Keratinocyte (primary cell): ENCODE measurements around the gene SLC39A5. TPM values are rescaled to one million over a fixed set of nuclear protein-coding genes. Genes with fewer than 3 reads are reported as not detected.
A peak's percentile ranks its signal among the peaks of the same experiment; 100 is the strongest.

Experiments
- DNase-seq: peaks from one replicate; pipeline ENCODE4 v3.0.0-alpha.2; 2011; ENCODE audit warnings: low read depth, missing footprints, low spot score
- FAIRE-seq: peaks from 2 replicates; lab custom pipeline; 2011; peaks lifted over from hg19 to GRCh38; lab: Jason Lieb, UNC
- H2AFZ ChIP-seq: 2 replicates; pipeline ENCODE4 v1.6.0; 2012; ENCODE audit warnings: low read length, control low read depth, inconsistent platforms; ENCODE audit not compliant: control insufficient read depth
- H3K27ac ChIP-seq: 2 replicates; pipeline ENCODE4 v1.5.1; 2011; ENCODE audit warnings: low read length; ENCODE audit not compliant: control insufficient read depth, insufficient read depth
- H3K27me3 ChIP-seq: 3 replicates; pipeline ENCODE4 v1.6.0; 2011; ENCODE audit warnings: low read length; ENCODE audit not compliant: control insufficient read depth, insufficient read depth; ENCODE audit errors: extremely low read depth
- H3K36me3 ChIP-seq, 2 experiments: 2 replicates in 1 of 2; 3 replicates in 1 of 2; pipeline ENCODE4 v1.5.1; 2011; ENCODE audit warnings: low read length in 2 of 2, mild to moderate bottlenecking in 1 of 2; ENCODE audit not compliant: control insufficient read depth in 2 of 2, insufficient read depth in 2 of 2; ENCODE audit errors: extremely low read depth in 1 of 2
- H3K4me1 ChIP-seq: 3 replicates; pipeline ENCODE4 v1.5.1; 2011; ENCODE audit warnings: low read length; ENCODE audit not compliant: control insufficient read depth, insufficient read depth; ENCODE audit errors: extremely low read depth
- H3K4me2 ChIP-seq: 3 replicates; pipeline ENCODE4 v1.6.0; 2011; ENCODE audit warnings: low read depth, low read length; ENCODE audit not compliant: control insufficient read depth, insufficient read depth; ENCODE audit errors: extremely low read depth
- H3K4me3 ChIP-seq, 3 experiments: fragments of 200-600 bp in 1 of 3; sonication (generic) in 1 of 3; 2 replicates in 2 of 3; 3 replicates in 1 of 3; pipeline ENCODE4 v1.5.1; 2011 to 2016; ENCODE audit warnings: low read length in 3 of 3, mild to moderate bottlenecking in 3 of 3, control low read depth in 2 of 3, inconsistent platforms in 1 of 3, low read depth in 1 of 3, mixed read lengths in 1 of 3, mixed run types in 1 of 3, moderate library complexity in 1 of 3; ENCODE audit not compliant: control insufficient read depth in 2 of 3, insufficient read depth in 2 of 3; ENCODE audit errors: extremely low read depth in 1 of 3
- H3K79me2 ChIP-seq: 2 replicates; pipeline ENCODE4 v1.6.0; 2012; ENCODE audit warnings: low read length; ENCODE audit not compliant: control insufficient read depth, insufficient read depth
- H3K9ac ChIP-seq: 3 replicates; pipeline ENCODE4 v1.6.0; 2011; ENCODE audit warnings: low read length; ENCODE audit not compliant: control insufficient read depth, insufficient read depth; ENCODE audit errors: extremely low read depth
- H3K9me1 ChIP-seq: 3 replicates; pipeline ENCODE4 v1.6.0; 2011; ENCODE audit warnings: low read length; ENCODE audit not compliant: control insufficient read depth, insufficient read depth; ENCODE audit errors: extremely low read depth
- H3K9me3 ChIP-seq: 2 replicates; pipeline ENCODE4 v1.5.1; 2012; ENCODE audit warnings: low read depth, low read length; ENCODE audit not compliant: control insufficient read depth
- H4K20me1 ChIP-seq: 3 replicates; pipeline ENCODE4 v1.6.0; 2011; ENCODE audit warnings: low read length; ENCODE audit not compliant: control insufficient read depth, insufficient read depth; ENCODE audit errors: extremely low read depth
- CTCF ChIP-seq, 3 experiments: IDR thresholded peaks in 1 of 3; conservative IDR thresholded peaks in 1 of 3; optimal IDR thresholded peaks in 1 of 3; 2 replicates in 2 of 3; 3 replicates in 1 of 3; pipeline versions ENCODE3 to v1.5.1; 2011; ENCODE audit warnings: low read length in 3 of 3, mild to moderate bottlenecking in 3 of 3, moderate library complexity in 2 of 3, control low read depth in 1 of 3, inconsistent platforms in 1 of 3; ENCODE audit not compliant: insufficient read depth in 2 of 3; ENCODE audit errors: extremely low read depth in 1 of 3
- EZH2 ChIP-seq: IDR thresholded peaks from one replicate; pipeline ENCODE4 v1.6.1; 2012; ENCODE audit warnings: inconsistent platforms, mild to moderate bottlenecking, low read length, moderate library complexity
- dilution Hi-C: fragments of 300-500 bp; cut with MboI; formaldehyde crosslinking; loops from one replicate; pipeline ENCODE4 v1.7.0; 2020; ENCODE audit warnings: low sequenced_read_pairs; ENCODE audit not compliant: extremely low pct_ligation_motif_present
- polyA plus RNA-seq, 5 experiments: library from polyadenylated mRNA; depleted of rRNA in 3 of 5; stranded (reverse) in 3 of 5; stranded (forward) in 1 of 5; unstranded in 1 of 5; fragments of >200 nt; gene quantifications; 1 replicate in 1 of 5; 2 replicates in 3 of 5; 3 replicates in 1 of 5; pipeline versions ENCODE4 v1.2.1 to v1.2.3, GENCODE V29; 2011 to 2012; ENCODE audit warnings: missing spikeins in 2 of 5, low read depth in 1 of 5, low replicate concordance in 1 of 5

The SLC39A5 gene
- polyA plus RNA-seq, 1 donor (not counting 4 experiments of a cell fraction or from before 2014, with no cell fraction given): not detected

DNA sequence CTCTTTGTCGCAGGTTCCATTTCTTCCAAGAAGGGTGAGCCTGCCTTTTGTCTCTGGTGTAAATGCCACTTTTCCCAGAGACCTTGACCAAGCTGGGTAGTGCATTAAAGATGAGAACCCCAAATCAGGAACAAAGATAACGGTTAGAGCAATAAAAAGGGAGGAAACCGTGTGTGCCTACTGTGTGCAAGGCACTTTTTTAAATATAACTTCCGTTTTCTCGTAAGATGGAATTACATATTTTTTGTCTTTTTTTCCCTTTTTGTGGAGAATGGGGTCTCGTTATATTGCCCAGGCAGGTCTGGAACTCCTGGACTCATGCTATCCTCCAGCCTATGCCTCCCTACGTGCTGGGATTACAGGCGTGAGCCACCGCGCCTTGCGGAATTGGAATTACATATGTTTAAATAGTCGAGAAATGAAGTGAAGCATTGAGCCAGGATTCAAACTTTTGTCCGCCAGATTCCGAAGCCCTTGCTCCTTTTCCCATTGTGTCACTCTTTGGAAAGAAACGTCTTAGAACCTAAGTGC is 6.2 kb upstream of the SLC39A5 start:
- H3K4me1 ChIP-seq: peaks cover 24% of the 10 kb centered on the region
- no peak for DNase-seq
- H3K9me3 ChIP-seq: no peaks in the 10 kb centered on the region
- peak overlapping the region; percentile 49 for H3K27ac ChIP-seq
- H3K9me1 ChIP-seq: no peaks in the 10 kb centered on the region
- peak overlapping the region; percentile 95 for H3K4me2 ChIP-seq
- H2AFZ ChIP-seq: peak overlapping the region; percentile 94
- H3K4me3 ChIP-seq: peak overlapping the region; percentile 44 to 87 (median 55)
- no peak for TF ChIP-seq CTCF (optimal IDR thresholded peaks at IDR 0.05 in 1 of 3, IDR thresholded peaks at IDR 0.05 in 1 of 3, conservative IDR thresholded peaks at IDR 0.05 in 1 of 3; ENCODE audit: extremely low read depth in 1 of 3, insufficient read depth in 2 of 3, low read length in 3 of 3)
- TF ChIP-seq EZH2: no peak
- no peaks in the 10 kb centered on the region for H4K20me1 ChIP-seq
- H3K9ac ChIP-seq: peak overlapping the region; percentile 60
- no peaks in the 10 kb centered on the region for H3K27me3 ChIP-seq
- H3K79me2 ChIP-seq: peaks cover 26% of the 10 kb centered on the region
- dilution Hi-C loops: no loop called here
- FAIRE-seq: no peak
- peaks cover 0 to 4% of the 10 kb centered on the region in 2 experiments for H3K36me3 ChIP-seq

- Histone ChIP-seq H3K4me1 (peaks cover 24% of the 10 kb centered on the region), H3K9me1 (no peaks in the 10 kb centered on the region), H3K27ac (peak within 1 kb of the TSS; percentile 49), H3K79me2 (peaks cover 24% of the 10 kb centered on the region), H3K36me3 (peaks cover 0 to 4% of the 10 kb centered on the region in 2 experiments), H3K4me2 (peak within 1 kb of the TSS; percentile 96), H3K9ac (peak within 1 kb of the TSS; percentile 80), H3K9me3 (no peaks in the 10 kb centered on the region), H3K27me3 (no peaks in the 10 kb centered on the region), H4K20me1 (no peaks in the 10 kb centered on the region), H2AFZ (peak within 1 kb of the TSS; percentile 94), H3K4me3 (peak within 1 kb of the TSS; percentile 55 to 94 (median 87))
- FAIRE-seq: no peak
- TF ChIP-seq EZH2 (no peak), CTCF (optimal IDR thresholded peaks at IDR 0.05 in 1 of 3, IDR thresholded peaks at IDR 0.05 in 1 of 3, conservative IDR thresholded peaks at IDR 0.05 in 1 of 3; ENCODE audit: extremely low read depth in 1 of 3, insufficient read depth in 2 of 3, low read length in 3 of 3) (peak; percentile 80 to 89 (median 80))
- dilution Hi-C loops: no loop called here
- peak; percentile 80 for DNase-seq
Measured at GRCh38 chr12:56224102-56224701, 5.6 kb upstream of the SLC39A5 start, which contains the start of gene NABP2. NABP2 (plus strand) TSS chr12:56224342; CDS start chr12:56224857, 515 bp downstream.
